OCI-LY3 (cell line): ENCODE measurements around the gene GFOD1.

ENCODE experiments used
- EZH2phosphoT487 ChIP-seq: fragments of 200-600 bp; shearing (Covaris generic); IDR thresholded peaks from 2 replicates; pipeline ENCODE4 v1.6.1; 2018; ENCODE audit warnings: antibody characterized with exemption, mixed run types, low read depth
- TF ChIP-seq, protein P1 (sequence below): fragments of 200-600, 300-600 bp; sonication (generic); IDR thresholded peaks from 2 replicates; pipeline ENCODE4 v1.5.1; 2014; ENCODE audit warnings: antibody characterized with exemption, low read length, low read depth

GRCh38 chr6:13327691-13328075 is 159.7 kb downstream of the GFOD1 start:
- TF ChIP-seq EZH2phosphoT487 = no peak
- TF ChIP-seq, protein P1, sequence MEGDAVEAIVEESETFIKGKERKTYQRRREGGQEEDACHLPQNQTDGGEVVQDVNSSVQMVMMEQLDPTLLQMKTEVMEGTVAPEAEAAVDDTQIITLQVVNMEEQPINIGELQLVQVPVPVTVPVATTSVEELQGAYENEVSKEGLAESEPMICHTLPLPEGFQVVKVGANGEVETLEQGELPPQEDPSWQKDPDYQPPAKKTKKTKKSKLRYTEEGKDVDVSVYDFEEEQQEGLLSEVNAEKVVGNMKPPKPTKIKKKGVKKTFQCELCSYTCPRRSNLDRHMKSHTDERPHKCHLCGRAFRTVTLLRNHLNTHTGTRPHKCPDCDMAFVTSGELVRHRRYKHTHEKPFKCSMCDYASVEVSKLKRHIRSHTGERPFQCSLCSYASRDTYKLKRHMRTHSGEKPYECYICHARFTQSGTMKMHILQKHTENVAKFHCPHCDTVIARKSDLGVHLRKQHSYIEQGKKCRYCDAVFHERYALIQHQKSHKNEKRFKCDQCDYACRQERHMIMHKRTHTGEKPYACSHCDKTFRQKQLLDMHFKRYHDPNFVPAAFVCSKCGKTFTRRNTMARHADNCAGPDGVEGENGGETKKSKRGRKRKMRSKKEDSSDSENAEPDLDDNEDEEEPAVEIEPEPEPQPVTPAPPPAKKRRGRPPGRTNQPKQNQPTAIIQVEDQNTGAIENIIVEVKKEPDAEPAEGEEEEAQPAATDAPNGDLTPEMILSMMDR = no peak
